Measurements from ENCODE around the gene ARL5B. TPM values are rescaled to one million over a fixed set of nuclear protein-coding genes. Genes with fewer than 3 reads are reported as not detected.

The ARL5B gene
- polyA plus RNA-seq, 1 donor (not counting 4 experiments of a cell fraction or from before 2014, with no cell fraction given): 10.4 TPM

- H3K4me2 ChIP-seq (ENCODE audit: control insufficient read depth, extremely low read depth, insufficient read depth, low read depth, low read length): no peak overlapping the region
Measured at GRCh38 chr10:18611168-18611567, 48.1 kb upstream of the ARL5B start.

GRCh38 chr10:18615618-18616017 lies 43.6 kb upstream of the ARL5B start:
- Histone ChIP-seq H3K9ac (ENCODE audit: control insufficient read depth, extremely low read depth, insufficient read depth, low read length) (no peak overlapping the region), H3K4me2 (ENCODE audit: control insufficient read depth, extremely low read depth, insufficient read depth, low read depth, low read length) (no peak overlapping the region), H4K20me1 (ENCODE audit: control insufficient read depth, extremely low read depth, insufficient read depth, low read length) (no peaks in the 10 kb centered on the region), H3K9me1 (ENCODE audit: control insufficient read depth, extremely low read depth, insufficient read depth, low read length) (no peaks in the 10 kb centered on the region), H2AFZ (ENCODE audit: control insufficient read depth, low read length) (no peak overlapping the region), H3K4me3 (ENCODE audit: control insufficient read depth in 2 of 3, extremely low read depth in 1 of 3, insufficient read depth in 2 of 3, low read depth in 1 of 3, low read length in 3 of 3) (no peak overlapping the region), H3K27me3 (ENCODE audit: control insufficient read depth, extremely low read depth, insufficient read depth, low read length) (no peaks in the 10 kb centered on the region), H3K79me2 (ENCODE audit: control insufficient read depth, insufficient read depth, low read length) (no peaks in the 10 kb centered on the region), H3K9me3 (ENCODE audit: control insufficient read depth, low read depth, low read length) (no peaks in the 10 kb centered on the region), H3K27ac (ENCODE audit: control insufficient read depth, insufficient read depth, low read length) (no peak overlapping the region), H3K36me3 (ENCODE audit: control insufficient read depth in 2 of 2, extremely low read depth in 1 of 2, insufficient read depth in 2 of 2, low read length in 2 of 2) (peaks cover 1 to 2% of the 10 kb centered on the region in 2 experiments), H3K4me1 (ENCODE audit: control insufficient read depth, extremely low read depth, insufficient read depth, low read length) (peaks cover 3% of the 10 kb centered on the region)
- dilution Hi-C loops (cut with MboI; ENCODE audit: extremely low pct_ligation_motif_present, low sequenced_read_pairs): no loop called here
- TF ChIP-seq EZH2 (IDR thresholded peaks at IDR 0.05; ENCODE audit: low read length) (no peak), CTCF (optimal IDR thresholded peaks at IDR 0.05 in 1 of 3, IDR thresholded peaks at IDR 0.05 in 1 of 3, conservative IDR thresholded peaks at IDR 0.05 in 1 of 3; ENCODE audit: extremely low read depth in 1 of 3, insufficient read depth in 2 of 3, low read length in 3 of 3) (no peak)
- FAIRE-seq (no peak), DNase-seq (ENCODE audit: low read depth, low spot score) (no peak)

More at GRCh38 chr10:18611168-18611567, 48.1 kb upstream of the ARL5B start:
- H3K4me1 ChIP-seq (ENCODE audit: control insufficient read depth, extremely low read depth, insufficient read depth, low read length): peaks cover 19% of the 10 kb centered on the region
- no peak overlapping the region for H3K27ac ChIP-seq (ENCODE audit: control insufficient read depth, insufficient read depth, low read length)
- no peaks in the 10 kb centered on the region for H4K20me1 ChIP-seq (ENCODE audit: control insufficient read depth, extremely low read depth, insufficient read depth, low read length)
- H3K27me3 ChIP-seq (ENCODE audit: control insufficient read depth, extremely low read depth, insufficient read depth, low read length): no peaks in the 10 kb centered on the region
- no peak overlapping the region for H3K9ac ChIP-seq (ENCODE audit: control insufficient read depth, extremely low read depth, insufficient read depth, low read length)
- no peak for TF ChIP-seq CTCF (optimal IDR thresholded peaks at IDR 0.05 in 1 of 3, IDR thresholded peaks at IDR 0.05 in 1 of 3, conservative IDR thresholded peaks at IDR 0.05 in 1 of 3; ENCODE audit: extremely low read depth in 1 of 3, insufficient read depth in 2 of 3, low read length in 3 of 3)
- no peak for TF ChIP-seq EZH2 (IDR thresholded peaks at IDR 0.05; ENCODE audit: low read length)
- DNase-seq (ENCODE audit: low read depth, low spot score) (no peak), FAIRE-seq (no peak)
- H3K4me3 ChIP-seq (ENCODE audit: control insufficient read depth in 2 of 3, extremely low read depth in 1 of 3, insufficient read depth in 2 of 3, low read depth in 1 of 3, low read length in 3 of 3): no peak overlapping the region
- no peaks in the 10 kb centered on the region for H3K79me2 ChIP-seq (ENCODE audit: control insufficient read depth, insufficient read depth, low read length)
- H3K36me3 ChIP-seq (ENCODE audit: control insufficient read depth in 2 of 2, extremely low read depth in 1 of 2, insufficient read depth in 2 of 2, low read length in 2 of 2): peaks cover 0 to 3% of the 10 kb centered on the region in 2 experiments
- no peak overlapping the region for H2AFZ ChIP-seq (ENCODE audit: control insufficient read depth, low read length)
- H3K9me3 ChIP-seq (ENCODE audit: control insufficient read depth, low read depth, low read length): no peaks in the 10 kb centered on the region
- dilution Hi-C loops (cut with MboI; ENCODE audit: extremely low pct_ligation_motif_present, low sequenced_read_pairs): no loop called here
- no peaks in the 10 kb centered on the region for H3K9me1 ChIP-seq (ENCODE audit: control insufficient read depth, extremely low read depth, insufficient read depth, low read length)
